NK-92 treated with Interleukin-12 subunit alpha and Interleukin-12 subunit beta, amount 100 ng/mL, for 24 hours (cell line): ENCODE measurements around the gene SLC25A24.

Source experiments
- DNase-seq: peaks from one replicate; lab custom pipeline; 2025; lab: John Stamatoyannopoulos, UW

SLC25A24 gene

GRCh38 chr1:108096089-108096488 is 104.1 kb downstream of the SLC25A24 start:
- DNase-seq = no peak

- DNase-seq = no peak
Measured at GRCh38 chr1:108089477-108089876, 110.7 kb downstream of the SLC25A24 start.

DNA sequence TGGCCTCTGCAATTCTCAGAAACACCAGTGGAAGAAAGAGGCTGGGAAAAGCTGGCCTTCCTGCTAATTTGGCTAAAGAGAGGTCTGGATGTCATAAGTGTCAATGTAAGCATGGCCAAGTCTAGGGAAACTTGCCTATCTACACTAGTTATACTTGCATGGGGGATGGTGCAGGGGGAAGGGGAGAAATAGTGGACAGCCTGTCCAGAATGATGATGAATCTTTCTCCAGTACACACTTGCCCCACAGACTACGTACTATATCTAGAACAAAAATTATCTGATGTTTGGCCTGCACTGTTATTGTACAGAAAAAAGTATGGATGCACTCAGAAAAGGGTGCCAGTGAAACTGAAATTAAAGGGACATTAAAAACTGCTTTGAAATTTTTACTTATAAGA is 114.5 kb downstream of the SLC25A24 start:
- DNase-seq = no peak

GRCh38 chr1:108084866-108085477 is 115.2 kb downstream of the SLC25A24 start:
- DNase-seq = no peak
